Neural progenitor cell (in vitro differentiated cells): ENCODE data around the gene ASAP2. TPM values are rescaled to one million over a fixed set of nuclear protein-coding genes. Genes with fewer than 3 reads are reported as not detected.

ENCODE experiments used
- DNase-seq: peaks from one replicate; pipeline ENCODE4 v3.0.0-alpha.2; 2016; ENCODE audit warnings: low spot score
- H2AFZ ChIP-seq: fragments of 200-600 bp; sonication (generic); replicated peaks from 2 replicates; pipeline ENCODE4 v1.6.1; 2016; ENCODE audit warnings: antibody characterized with exemption
- H3F3A ChIP-seq: fragments of 200-600 bp; sonication (generic); 2 replicates; pipeline ENCODE4 v1.6.1; 2016; ENCODE audit warnings: antibody characterized with exemption, low read depth
- H3K27ac ChIP-seq: fragments of 200-600 bp; sonication (generic); 2 replicates; pipeline ENCODE4 v1.5.1; 2016; ENCODE audit warnings: mild to moderate bottlenecking
- H3K27me3 ChIP-seq: fragments of 200-600 bp; sonication (generic); 2 replicates; pipeline ENCODE4 v1.6.1; 2016; ENCODE audit warnings: mild to moderate bottlenecking, moderate library complexity
- H3K36me3 ChIP-seq: fragments of 200-600 bp; sonication (generic); 2 replicates; pipeline ENCODE4 v1.5.1; 2016
- H3K4me1 ChIP-seq: fragments of 200-600 bp; sonication (generic); 2 replicates; pipeline ENCODE4 v1.6.1; 2016; ENCODE audit warnings: mixed run types
- H3K4me2 ChIP-seq: fragments of 200-600 bp; sonication (generic); 2 replicates; pipeline ENCODE4 v1.6.1; 2016
- H3K4me3 ChIP-seq: fragments of 200-600 bp; sonication (generic); 2 replicates; pipeline ENCODE4 v1.5.1; 2016
- H3K79me2 ChIP-seq: fragments of 200-600 bp; sonication (generic); 2 replicates; pipeline ENCODE4 v1.6.1; 2016; ENCODE audit warnings: low read depth
- H3K9ac ChIP-seq: fragments of 200-600 bp; sonication (generic); 2 replicates; pipeline ENCODE4 v1.6.1; 2016
- H3K9me3 ChIP-seq: fragments of 200-600 bp; sonication (generic); 2 replicates; pipeline ENCODE4 v1.5.1; 2016; ENCODE audit warnings: low read depth
- H4K20me1 ChIP-seq: fragments of 200-600 bp; sonication (generic); 2 replicates; pipeline ENCODE4 v1.6.1; 2016; ENCODE audit warnings: low read depth
- H3K27ac Mint-ChIP-seq: 3 replicates; pipeline ENCODE4 v1.8.0; 2021; ENCODE audit warnings: mixed read lengths
- H3K27me3 Mint-ChIP-seq: 2 replicates; pipeline ENCODE4 v1.8.0; 2022; ENCODE audit warnings: low read depth, mild to moderate bottlenecking, inconsistent platforms, moderate library complexity, mixed read lengths; ENCODE audit not compliant: insufficient read depth
- H3K36me3 Mint-ChIP-seq: 3 replicates; pipeline ENCODE4 v1.8.0; 2021; ENCODE audit warnings: mixed read lengths
- H3K4me1 Mint-ChIP-seq: 3 replicates; pipeline ENCODE4 v1.8.0; 2021; ENCODE audit warnings: mixed read lengths
- H3K4me3 Mint-ChIP-seq: 3 replicates; pipeline ENCODE4 v1.8.0; 2021; ENCODE audit warnings: mild to moderate bottlenecking, moderate library complexity, mixed read lengths
- H3K9me3 Mint-ChIP-seq: 3 replicates; pipeline ENCODE4 v1.8.0; 2020; ENCODE audit warnings: mixed read lengths
- EZH2 ChIP-seq: fragments of 200-600 bp; sonication (generic); IDR thresholded peaks from 2 replicates; pipeline ENCODE4 v1.6.1; 2017; ENCODE audit warnings: antibody characterized with exemption, mild to moderate bottlenecking, moderate library complexity
- EZH2phosphoT487 ChIP-seq: fragments of 200-600 bp; sonication (generic); IDR thresholded peaks from 2 replicates; pipeline ENCODE4 v1.6.1; 2017; ENCODE audit warnings: antibody characterized with exemption
- total RNA-seq: library from RNA; depleted of rRNA; stranded (reverse); fragments of >200 nt; gene quantifications from 2 replicates; pipeline ENCODE4 v1.2.3, GENCODE V29; 2015; ENCODE audit warnings: low replicate concordance
- TF ChIP-seq, protein P1 (sequence below): fragments of 200-600 bp; sonication (generic); IDR thresholded peaks from 2 replicates; pipeline ENCODE4 v1.5.1; 2017; ENCODE audit warnings: antibody characterized with exemption, mild to moderate bottlenecking

Gene ASAP2
- total RNA-seq, 1 donor from 2014 or later: 31.7 TPM

DNA sequence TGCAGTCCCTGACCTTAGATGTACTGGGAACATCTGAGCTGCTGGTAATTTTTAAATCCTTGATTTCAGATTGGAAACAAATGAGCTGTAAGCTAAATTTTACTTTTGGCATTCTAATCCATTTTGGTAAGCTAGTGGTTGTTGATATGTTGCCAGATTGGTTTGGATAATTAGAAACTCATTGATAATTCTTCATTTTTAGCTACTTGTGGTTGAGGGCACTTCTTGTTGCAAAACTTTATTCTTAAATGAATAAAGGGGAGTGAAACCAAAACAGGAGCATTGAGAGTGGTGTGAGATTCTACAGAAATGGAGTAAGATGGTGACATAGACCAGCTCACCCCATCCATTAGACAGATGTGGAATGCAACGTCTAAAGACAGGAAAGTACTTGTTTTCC lies 152.2 kb downstream of the ASAP2 start:
- no peak overlapping the region for H3K27ac ChIP-seq
- no peaks in the 10 kb centered on the region for H3K9me3 ChIP-seq
- H3K79me2 ChIP-seq: no peaks in the 10 kb centered on the region
- peaks cover 15% of the 10 kb centered on the region for H3K4me1 ChIP-seq
- no peak overlapping the region for H3K4me3 ChIP-seq
- H3K27me3 Mint-ChIP-seq: peaks cover 2% of the 10 kb centered on the region
- H3K4me3 Mint-ChIP-seq: no peak overlapping the region
- H3K9me3 Mint-ChIP-seq: no peaks in the 10 kb centered on the region
- H3K36me3 ChIP-seq: peaks cover 6% of the 10 kb centered on the region
- H3K27me3 ChIP-seq: no peaks in the 10 kb centered on the region
- TF ChIP-seq EZH2phosphoT487 (no peak), EZH2 (no peak)
- TF ChIP-seq, protein P1, sequence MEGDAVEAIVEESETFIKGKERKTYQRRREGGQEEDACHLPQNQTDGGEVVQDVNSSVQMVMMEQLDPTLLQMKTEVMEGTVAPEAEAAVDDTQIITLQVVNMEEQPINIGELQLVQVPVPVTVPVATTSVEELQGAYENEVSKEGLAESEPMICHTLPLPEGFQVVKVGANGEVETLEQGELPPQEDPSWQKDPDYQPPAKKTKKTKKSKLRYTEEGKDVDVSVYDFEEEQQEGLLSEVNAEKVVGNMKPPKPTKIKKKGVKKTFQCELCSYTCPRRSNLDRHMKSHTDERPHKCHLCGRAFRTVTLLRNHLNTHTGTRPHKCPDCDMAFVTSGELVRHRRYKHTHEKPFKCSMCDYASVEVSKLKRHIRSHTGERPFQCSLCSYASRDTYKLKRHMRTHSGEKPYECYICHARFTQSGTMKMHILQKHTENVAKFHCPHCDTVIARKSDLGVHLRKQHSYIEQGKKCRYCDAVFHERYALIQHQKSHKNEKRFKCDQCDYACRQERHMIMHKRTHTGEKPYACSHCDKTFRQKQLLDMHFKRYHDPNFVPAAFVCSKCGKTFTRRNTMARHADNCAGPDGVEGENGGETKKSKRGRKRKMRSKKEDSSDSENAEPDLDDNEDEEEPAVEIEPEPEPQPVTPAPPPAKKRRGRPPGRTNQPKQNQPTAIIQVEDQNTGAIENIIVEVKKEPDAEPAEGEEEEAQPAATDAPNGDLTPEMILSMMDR: no peak
- H3K4me2 ChIP-seq: no peak overlapping the region
- H4K20me1 ChIP-seq: peaks cover 14% of the 10 kb centered on the region
- DNase-seq: no peak
- no peak overlapping the region for H2AFZ ChIP-seq
- H3K36me3 Mint-ChIP-seq: peaks cover 43% of the 10 kb centered on the region
- H3K9ac ChIP-seq: no peak overlapping the region
- H3F3A ChIP-seq: peaks cover 10% of the 10 kb centered on the region
- H3K27ac Mint-ChIP-seq: no peak overlapping the region
- peaks cover 34% of the 10 kb centered on the region for H3K4me1 Mint-ChIP-seq

DNA sequence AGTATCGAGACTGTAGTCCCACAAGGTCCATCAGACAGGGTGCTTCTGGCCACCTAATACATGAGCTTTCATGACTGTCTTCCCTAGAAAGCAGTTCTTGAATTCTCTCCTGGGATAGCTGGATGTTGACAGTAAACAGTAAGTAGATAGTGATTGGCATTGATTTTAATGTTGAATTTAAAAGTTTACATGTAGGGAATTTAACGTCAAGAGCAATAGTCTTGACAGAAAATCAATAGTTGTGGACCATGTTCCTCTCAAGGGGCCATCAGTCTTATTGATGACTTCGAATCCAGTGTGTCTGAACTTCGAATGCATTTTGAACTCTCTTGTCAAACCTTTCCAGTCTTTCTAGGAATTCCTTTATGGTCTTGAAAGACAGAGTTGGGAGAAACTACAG lies 152.9 kb downstream of the ASAP2 start:
- peaks cover 14% of the 10 kb centered on the region for H4K20me1 ChIP-seq
- H3K27me3 Mint-ChIP-seq: no peaks in the 10 kb centered on the region
- no peak overlapping the region for H3K27ac Mint-ChIP-seq
- H3K4me3 ChIP-seq: no peak overlapping the region
- peaks cover 15% of the 10 kb centered on the region for H3K4me1 ChIP-seq
- peaks cover 43% of the 10 kb centered on the region for H3K36me3 Mint-ChIP-seq
- H3K4me3 Mint-ChIP-seq: no peak overlapping the region
- H3F3A ChIP-seq: peaks cover 10% of the 10 kb centered on the region
- no peak overlapping the region for H3K27ac ChIP-seq
- H2AFZ ChIP-seq: no peak overlapping the region
- no peak overlapping the region for H3K9ac ChIP-seq
- H3K9me3 Mint-ChIP-seq: no peaks in the 10 kb centered on the region
- H3K4me2 ChIP-seq: no peak overlapping the region
- H3K36me3 ChIP-seq: peaks cover 6% of the 10 kb centered on the region
- peaks cover 33% of the 10 kb centered on the region for H3K4me1 Mint-ChIP-seq
- H3K79me2 ChIP-seq: no peaks in the 10 kb centered on the region
- no peaks in the 10 kb centered on the region for H3K27me3 ChIP-seq
- no peaks in the 10 kb centered on the region for H3K9me3 ChIP-seq
- TF ChIP-seq, protein P1: no peak
- TF ChIP-seq EZH2phosphoT487 (no peak), EZH2 (no peak)
- no peak for DNase-seq

DNA sequence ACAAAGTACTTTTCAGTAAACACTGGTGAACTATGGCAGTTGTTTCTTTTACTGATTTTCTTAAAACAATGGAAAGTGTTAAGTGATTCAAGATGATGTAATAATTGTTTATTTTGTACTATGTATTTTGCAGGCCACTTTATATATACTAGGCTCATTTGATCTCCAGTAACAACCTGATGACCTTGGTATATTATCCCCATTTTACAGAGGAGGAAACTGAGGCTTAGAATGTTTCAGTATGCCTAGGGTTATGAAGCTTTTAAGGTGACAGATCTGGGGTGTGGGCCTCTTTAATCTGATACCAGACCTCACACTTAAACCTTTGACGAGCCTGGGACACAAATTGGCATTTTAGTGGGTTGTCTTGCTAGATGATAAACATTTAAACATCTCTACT lies 153.5 kb downstream of the ASAP2 start:
- Histone ChIP-seq H3K27me3 (no peaks in the 10 kb centered on the region), H3K9me3 (no peaks in the 10 kb centered on the region), H3K36me3 (peaks cover 6% of the 10 kb centered on the region), H3K9ac (no peak overlapping the region), H3F3A (peaks cover 10% of the 10 kb centered on the region), H3K4me2 (no peak overlapping the region), H3K27ac (no peak overlapping the region), H3K4me3 (no peak overlapping the region), H3K79me2 (no peaks in the 10 kb centered on the region), H3K4me1 (peaks cover 15% of the 10 kb centered on the region), H4K20me1 (peaks cover 14% of the 10 kb centered on the region), H2AFZ (no peak overlapping the region)
- H3K4me3 Mint-ChIP-seq: no peak overlapping the region
- DNase-seq: no peak
- TF ChIP-seq, protein P1: no peak
- no peak for TF ChIP-seq EZH2phosphoT487
- no peak for TF ChIP-seq EZH2
- no peaks in the 10 kb centered on the region for H3K27me3 Mint-ChIP-seq
- no peak overlapping the region for H3K27ac Mint-ChIP-seq
- H3K4me1 Mint-ChIP-seq: peaks cover 30% of the 10 kb centered on the region
- peaks cover 43% of the 10 kb centered on the region for H3K36me3 Mint-ChIP-seq
- no peaks in the 10 kb centered on the region for H3K9me3 Mint-ChIP-seq
